ENCODE measurements around the gene MXD4.
"Not testable (repeated sequence)": the region's sequence is repeated elsewhere in the genome, so short reads cannot be mapped to it uniquely, and the experiment has no call there.

MXD4 gene

GRCh38 chr4:2275044-2275397, 13.1 kb upstream of the MXD4 start:
- DNase-seq (ENCODE audit: low spot score), result not testable (repeated sequence)

DNA sequence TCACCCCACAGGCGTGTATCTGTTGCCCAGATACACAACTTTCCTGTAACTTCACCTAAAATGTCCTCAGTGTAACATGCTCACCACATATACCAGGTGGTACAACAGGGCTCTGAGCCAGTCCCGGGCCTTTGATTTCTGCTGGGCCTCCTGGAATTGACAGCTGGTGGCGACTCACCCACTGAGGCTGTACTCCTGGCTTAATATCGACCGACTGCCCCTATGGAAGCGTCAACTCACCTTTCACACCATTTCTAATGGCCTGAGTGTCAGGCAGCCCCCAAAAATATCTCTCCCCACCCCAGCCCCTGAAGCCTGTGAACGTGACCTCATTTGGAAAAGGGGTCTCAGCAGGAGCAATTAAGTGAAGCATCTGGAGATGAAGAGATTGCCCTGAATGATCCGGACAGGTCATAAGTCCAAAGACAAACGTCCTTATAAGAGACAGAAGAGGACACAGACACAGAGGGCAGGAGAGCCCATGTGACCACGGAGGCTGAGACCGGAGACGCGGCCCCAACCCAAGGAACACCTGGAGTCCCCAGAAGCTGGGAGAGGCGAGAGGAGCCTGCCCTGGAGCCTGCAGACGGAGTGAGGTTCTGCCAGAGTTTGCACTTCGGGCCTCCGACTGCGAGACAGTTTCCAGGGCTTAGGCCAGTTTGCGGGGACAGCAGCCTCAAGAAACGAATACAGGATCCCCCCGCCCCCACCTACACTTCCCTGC, 12.6 kb upstream of the MXD4 start:
- DNase-seq (ENCODE audit: low spot score), result no peak

DNA sequence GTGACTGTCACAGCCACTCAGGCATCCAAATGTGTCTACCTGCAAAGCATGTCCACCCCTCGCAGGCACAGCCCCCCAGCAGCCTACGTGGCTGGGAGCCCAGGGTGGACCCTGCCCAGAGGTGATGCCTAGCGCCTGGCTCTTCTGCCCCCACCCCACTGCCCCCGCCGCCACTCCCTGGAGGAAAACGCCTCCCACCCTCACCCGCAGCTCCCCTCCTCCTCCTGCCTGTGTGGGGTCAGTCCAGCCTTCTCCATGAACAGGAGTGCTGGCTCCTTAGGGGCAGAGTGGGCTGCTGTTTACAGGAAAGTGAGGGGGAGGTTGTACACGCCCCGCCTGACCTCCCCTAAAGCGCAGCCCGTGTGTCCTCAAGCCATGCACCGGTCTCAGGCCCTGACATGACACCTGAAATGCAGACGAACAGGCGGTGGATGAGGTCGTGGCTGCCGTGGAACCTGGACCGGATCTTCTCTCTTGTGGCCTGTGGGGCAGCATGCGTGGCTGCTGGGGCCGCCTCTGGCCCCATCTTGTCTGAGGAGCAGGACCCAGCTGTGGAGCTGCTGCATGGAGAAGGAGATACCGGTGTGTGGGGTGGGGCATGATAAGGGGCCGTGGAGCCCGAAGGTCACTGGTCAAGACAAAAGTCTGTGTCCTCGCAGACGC, 11.9 kb upstream of the MXD4 start:
- DNase-seq (ENCODE audit: low spot score), result no peak

DNA sequence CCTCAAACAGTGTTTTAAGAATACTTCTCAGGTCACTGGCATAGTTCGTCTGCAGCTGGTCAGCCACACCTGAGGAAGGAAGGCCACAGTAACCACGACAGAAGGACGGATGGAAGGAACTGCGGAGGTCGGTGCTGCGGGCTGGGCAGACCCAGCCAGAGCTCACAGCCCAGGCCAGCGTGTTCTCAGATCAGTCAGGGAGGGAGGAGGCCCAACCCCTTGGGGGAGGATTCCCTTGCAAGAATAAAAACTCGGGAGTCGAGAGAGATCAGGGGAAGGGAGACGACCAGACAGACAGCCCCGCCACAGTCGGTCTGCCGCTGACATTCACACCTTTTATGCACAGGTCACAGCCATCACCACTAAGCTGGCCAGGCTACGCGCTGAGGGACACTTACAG, 11.3 kb upstream of the MXD4 start:
- no peak for DNase-seq (ENCODE audit: low spot score)

- DNase-seq (ENCODE audit: low spot score), result no peak
Measured at GRCh38 chr4:2272828-2273120, 10.9 kb upstream of the MXD4 start.

DNA sequence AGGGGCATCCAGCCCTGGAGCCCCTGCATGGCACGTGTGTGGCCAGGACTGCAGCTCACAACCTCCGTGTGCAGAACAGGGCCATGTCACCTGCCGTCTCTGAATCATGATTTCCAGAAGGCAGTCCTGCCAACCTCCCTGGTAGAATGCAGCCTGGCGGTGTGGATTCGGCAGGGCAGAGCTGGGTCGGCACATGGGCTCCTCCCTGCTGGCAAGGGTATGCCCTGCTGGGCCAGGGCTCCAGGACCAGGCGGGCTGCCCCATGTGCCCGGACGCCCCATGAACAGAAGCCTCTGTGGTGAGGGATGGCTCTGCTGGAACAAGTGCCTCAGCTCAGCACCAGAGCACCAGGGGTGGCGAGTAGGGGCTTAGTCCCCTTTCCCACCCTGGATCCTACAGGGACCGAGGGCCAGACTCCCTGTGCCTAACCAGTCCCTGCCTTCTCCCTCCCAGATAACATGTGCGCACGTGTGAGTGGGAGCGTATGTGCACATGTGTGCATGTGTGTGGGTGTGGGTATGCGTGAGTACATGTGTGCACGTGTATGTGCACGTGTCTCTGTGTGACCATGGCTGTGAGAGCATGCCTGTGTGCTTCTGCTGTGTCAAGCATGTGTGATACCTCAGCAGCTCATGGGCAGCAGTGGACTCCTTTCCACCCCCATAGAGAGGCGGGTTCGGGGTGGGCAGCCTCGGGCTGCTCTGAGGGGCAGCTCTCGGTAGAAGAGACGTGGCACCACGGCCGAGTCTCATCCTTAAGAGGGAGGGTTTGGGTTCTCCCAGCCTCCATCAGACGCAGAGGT, 10.3 kb upstream of the MXD4 start:
- no peak for DNase-seq (ENCODE audit: low spot score)

GRCh38 chr4:2271279-2272025, 9.5 kb upstream of the MXD4 start:
- no peak for DNase-seq (ENCODE audit: low spot score)

- no peak for DNase-seq (ENCODE audit: low spot score)
Measured at GRCh38 chr4:2270341-2271165, 8.6 kb upstream of the MXD4 start.

- no peak for DNase-seq (ENCODE audit: low spot score)
Measured at GRCh38 chr4:2269618-2270163, 7.8 kb upstream of the MXD4 start.

DNA sequence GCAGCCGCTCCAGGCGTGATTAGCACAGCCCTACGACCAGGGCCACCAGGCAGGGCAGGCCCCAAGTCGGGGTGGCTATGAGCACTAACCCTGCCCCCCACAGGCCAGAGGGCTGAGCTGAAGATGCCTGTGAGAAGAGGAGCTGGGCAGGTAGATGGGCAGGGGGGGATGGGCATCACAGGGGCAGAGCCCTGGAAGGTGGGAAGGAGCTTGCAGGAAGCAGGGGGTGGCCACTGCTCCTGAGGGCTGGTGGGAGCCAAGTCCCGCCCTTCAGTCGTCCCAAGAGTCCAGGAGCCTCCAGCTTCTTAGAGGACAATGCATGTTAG, 7.3 kb upstream of the MXD4 start:
- DNase-seq (ENCODE audit: low spot score), result no peak

DNA sequence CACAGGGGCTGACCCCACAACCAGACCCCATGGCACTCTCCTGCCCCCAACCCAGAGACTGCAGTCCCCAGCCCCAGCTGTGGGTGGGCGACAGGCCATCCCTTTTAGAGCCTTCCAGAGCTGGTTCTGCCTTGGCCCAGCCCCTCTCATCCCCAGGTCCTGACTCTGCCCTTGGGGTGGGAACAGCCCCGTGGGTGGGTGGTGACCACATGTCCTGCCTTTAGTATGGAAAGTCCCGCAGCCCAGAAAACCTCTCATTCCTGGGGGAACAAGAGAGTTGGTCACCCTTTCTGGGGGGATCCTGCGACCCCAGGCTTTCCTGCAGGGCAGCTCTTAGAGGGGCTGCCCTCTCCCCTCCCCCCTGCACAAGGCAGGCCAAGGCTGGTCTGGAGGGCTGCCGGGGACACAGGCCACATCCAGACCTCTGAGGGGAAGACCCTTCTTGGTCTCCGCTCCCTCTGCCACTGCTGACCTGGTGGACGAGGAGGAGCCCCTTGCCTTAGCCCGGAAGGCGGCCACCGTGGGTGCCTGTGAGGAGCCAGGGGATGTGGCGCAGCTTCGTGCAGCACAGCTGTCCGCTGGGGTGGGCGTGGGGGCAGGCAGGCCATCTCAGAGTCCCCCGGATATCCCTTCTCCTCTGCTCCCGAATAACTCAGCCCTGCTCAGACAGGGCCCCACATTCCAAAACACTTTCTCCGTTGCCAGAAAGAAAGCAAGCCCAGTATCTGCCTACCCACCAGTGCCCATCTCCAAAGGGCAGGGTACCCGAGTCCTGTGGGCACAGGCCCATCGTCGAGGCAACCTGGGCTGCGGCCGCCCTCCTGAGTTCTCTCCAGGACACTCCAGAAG, 6.7 kb upstream of the MXD4 start:
- DNase-seq (ENCODE audit: low spot score), result no peak

DNA sequence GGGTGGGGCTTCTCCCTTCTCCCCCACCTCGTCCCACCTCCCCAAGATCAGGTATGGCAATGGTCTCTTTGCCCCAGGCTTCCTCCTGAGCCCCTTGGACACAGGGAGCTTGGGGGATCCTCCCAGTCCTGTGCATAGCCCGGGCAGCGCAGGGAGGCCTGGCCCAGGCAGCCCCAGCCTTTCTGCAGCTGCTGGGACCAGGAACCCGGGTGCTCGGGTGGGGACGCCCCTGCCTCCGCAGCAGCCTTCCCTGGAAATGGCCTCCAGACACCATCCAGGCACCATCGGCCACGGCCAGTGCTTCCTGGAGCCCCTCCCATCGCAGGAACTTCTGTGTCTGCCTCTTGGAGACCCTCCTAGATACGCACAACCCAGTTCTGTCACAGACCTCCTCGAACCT, 5.9 kb upstream of the MXD4 start:
- DNase-seq (ENCODE audit: low spot score), result no peak

DNA sequence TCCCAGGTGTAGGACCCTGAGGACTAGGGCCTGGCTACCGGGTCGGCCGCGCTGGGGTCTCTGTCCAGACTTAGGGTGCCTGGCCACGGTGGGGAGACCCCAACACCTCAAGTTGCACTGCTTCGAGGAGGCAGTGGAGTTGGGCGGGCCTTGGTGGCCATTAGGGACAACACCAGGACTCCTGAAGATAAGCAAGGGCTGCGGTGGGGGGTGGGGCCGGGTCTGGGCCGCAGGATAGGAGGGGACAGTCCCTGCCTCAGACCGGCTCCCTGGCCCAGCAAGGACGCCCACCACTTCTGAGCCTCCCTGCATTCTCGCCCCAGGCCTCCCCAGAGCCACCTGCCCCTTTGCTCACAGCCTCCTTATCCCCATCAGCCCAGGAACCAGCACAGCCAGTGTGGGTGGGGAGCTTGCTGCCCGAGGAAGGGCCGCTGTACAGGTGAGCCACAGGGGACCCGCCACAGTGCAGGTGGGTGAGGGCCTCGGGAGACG, 5.5 kb upstream of the MXD4 start:
- DNase-seq (ENCODE audit: low spot score), result no peak

GRCh38 chr4:2266821-2267220, 4.9 kb upstream of the MXD4 start:
- no peak for DNase-seq (ENCODE audit: low spot score)

DNA sequence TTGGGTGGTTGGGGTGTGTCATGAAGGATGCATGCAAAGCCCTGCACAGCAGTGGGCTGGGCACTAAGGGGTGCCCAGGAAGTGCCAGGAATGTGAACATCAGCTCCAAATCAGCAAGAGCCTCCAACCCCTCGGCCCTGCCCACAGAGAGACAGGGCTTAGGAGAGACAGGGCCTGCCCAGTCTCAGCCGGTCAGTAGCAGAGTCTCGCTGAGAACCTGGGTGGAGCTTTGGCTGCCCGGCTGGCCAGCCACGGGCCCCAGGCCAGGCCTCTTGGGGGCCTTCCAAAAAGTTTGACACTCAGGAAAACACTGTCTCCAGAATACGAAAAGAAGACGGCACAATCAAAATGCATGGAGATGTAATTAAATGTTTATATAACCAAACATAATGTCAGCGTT, 4.3 kb upstream of the MXD4 start:
- no peak for DNase-seq (ENCODE audit: low spot score)

- DNase-seq (ENCODE audit: low spot score), result no peak
Measured at GRCh38 chr4:2265113-2266110, 3.5 kb upstream of the MXD4 start.

DNA sequence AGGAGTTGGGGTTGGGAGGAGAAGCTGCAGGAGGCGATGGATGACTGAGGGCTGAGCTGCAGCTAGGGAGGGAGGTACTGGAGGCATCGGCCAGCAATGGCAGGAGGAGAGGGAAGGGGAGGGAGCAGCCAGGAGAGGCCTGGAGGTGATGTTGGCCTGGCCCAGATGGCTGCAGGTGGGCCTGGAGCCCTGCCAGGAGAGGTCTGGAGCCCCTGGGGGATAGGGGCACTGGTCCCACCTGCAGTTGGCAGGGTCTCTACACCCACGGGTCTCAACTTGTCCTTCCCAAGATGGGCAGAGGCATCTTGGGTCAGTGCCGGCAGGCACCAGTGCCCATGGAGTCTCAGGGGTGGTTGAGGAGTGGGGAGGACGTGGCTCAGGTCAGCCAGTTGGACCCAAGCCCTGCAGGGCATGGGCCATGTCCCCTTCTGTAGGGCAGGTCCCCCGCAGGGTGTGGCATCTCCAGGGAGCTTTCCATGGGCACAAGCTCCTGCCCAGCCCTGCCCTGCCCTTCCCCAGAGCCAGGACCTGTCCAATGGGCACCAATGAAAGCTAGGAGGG, 2.7 kb upstream of the MXD4 start:
- DNase-seq (ENCODE audit: low spot score), result no peak

GRCh38 chr4:2263926-2264321, 2.0 kb upstream of the MXD4 start:
- DNase-seq (ENCODE audit: low spot score), result no peak

GRCh38 chr4:2262944-2263250, 988 bp upstream of the MXD4 start:
- no peak for DNase-seq (ENCODE audit: low spot score)

Data from left forelimb (tissue), 1 donor.